Stimulated activated CD4-positive, alpha-beta T cell treated with anti-CD3 and anti-CD28 coated beads, TNF-alpha, amount 100 ng/mL, for 24 hours (primary cell): ENCODE data around the gene CCDC32.

Experiments used
- DNase-seq, 3 experiments: peaks; one replicate each; pipeline ENCODE4 v3.0.0-alpha.2; 2020; ENCODE audit warnings: low read depth in 3 of 3

CCDC32 gene

DNA sequence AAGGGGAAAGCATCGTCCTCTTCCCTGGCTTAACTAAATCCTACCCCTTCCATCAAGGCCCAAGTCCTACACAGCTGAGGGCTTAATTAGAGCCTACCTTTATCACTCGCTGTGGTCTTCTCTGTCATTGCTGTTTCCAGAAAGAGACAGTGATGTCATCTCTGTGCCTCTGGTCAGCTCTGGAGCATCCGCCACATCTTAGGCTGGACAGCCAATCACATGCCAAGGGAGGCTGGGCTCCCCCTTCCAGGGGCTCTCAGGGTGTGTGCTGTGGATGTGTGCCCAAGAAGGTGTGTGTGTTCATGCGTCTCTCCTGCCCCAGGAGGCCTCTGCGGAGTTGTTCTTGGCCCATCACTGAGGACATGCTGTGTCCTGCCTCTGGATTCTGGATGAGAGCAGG lies 51.2 kb downstream of the CCDC32 start:
- DNase-seq, result no peak

DNA sequence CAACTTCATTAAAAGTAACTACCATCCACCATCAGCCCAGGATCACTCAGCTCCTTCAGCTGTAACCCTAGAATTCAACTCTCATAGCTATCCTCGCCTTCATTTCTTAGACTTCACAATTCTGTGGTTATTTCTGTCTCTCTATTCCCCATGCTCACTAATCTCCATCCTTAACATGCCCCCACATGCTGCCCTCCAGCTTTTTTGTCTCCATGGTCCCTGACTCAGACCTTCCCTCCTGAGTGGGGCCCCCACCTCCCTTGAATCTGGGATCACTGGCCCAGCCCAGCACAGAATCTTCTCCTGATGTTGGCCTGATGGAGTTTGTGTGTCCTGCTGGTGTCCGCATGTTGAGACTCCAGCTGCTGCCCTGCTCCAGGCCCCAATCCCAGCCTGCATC lies 52.4 kb downstream of the CCDC32 start:
- no peak for DNase-seq

DNA sequence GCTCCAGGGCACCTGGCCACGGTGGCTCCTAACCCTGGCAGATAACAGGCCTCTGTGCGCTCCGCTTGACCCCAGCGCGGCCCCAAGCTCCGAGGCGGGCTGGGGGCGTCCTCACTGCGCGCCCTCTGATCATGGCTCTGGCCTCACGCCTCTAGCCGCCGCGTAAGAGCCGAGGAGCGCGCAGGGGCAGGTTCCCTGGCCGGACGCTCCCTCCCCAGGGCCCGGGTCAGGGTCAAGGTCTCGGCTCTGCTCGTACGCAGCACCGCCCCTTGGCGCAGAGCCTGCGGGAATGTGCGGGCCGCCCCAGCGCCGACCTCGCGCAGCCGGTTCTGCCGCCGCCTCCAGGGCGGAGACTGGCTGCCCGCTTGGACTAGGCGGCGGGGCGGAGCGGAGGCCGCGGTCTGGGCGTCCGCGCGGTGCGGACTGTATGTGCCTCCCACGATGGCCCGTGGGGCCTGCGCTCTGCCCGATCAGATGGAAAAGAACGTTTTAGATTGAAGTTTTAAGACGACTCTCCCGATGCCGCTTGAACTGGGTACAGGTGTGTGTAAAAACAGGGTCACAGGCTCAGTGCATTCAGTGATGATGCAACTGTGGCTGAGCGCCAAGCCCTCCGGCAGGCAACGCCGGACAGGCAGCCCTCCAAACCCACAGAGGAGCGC lies 53.2 kb downstream of the CCDC32 start:
- DNase-seq, result no peak

DNA sequence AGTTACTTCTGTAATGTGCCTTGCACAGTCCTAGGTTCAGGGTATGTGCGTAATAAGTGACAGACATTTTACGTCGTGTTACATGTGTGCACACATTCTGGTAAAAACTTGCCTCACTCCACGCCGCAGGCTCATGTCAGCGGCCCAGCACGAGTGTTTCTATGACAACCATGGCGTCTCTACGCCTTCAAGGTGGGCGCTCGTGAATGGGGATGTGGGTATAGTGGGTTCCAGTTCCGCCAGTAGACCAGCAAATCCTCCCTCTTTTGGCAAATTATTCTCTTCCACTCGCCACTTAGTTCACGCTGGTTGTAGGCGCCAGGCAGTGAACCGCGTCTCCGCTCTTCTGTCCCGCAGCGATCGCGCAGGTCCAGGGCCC lies 53.8 kb downstream of the CCDC32 start:
- DNase-seq, result no peak

DNA sequence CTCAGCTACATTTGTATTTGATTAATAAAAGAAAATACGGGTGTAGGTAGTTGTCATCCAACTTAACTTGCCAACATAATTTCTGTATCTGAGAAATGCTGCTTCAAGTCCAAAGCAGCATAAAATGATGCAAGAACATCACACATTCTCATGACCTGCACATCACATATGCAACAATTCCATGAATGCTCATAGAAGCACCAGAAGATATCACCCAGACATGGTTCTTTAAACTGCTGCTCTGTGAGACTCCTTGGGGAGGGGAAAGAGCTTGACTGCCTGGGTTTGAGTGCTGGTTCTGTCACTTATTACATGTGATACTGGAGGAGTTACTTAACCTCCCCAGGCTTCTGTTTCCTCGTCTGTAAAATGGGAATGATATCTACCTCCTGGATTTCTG lies 54.6 kb downstream of the CCDC32 start:
- no peak for DNase-seq

DNA sequence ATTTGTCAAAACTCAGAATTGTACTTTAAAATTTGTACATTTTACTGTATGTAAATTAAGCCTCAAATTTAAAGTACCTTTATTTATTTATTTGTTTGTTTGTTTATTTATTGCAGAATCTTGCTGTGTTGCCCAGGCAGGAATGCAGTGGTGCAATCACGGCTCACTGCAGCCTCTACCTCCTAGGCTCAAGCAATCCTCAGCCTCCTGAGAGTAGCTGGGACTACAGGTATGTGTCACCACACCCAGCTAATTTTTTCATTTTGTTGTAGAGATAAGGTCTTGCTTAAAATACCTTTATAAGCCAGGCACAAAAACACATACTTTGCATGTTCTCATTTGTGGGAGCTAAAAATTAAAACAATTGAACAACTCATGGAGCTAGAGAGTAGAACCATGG lies 56.6 kb downstream of the CCDC32 start:
- DNase-seq, result no peak

DNA sequence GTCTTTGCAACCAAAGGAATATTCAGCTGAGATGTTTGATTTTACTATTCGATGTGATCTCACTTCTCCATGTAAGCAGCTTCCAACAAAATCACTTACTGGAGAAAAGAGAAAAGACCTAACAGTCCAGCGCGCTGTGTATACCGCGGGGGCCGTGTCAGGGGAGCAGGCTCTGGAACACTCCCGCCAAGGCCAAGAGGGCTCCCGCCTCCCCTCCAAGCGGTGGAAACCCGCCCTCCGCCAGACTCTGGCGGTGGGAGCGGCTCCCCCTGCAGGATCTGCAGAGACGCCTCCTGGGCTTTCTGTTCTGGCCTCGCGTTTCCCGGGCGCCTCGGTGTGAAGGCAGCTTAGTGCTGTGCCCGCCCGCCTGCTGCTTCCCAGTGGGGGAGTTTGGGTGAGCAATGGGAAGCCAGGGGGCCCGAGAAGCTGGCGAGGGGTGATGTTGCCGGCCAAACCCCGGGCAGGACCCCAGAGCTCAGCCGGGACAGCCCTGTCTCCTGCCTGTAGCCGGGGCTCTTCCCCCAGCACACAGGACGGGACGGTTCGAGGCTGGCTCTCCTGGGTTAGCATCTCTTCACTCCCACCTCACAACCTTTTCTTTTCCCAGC lies 57.8 kb downstream of the CCDC32 start:
- DNase-seq, result peak; percentile 26 to 61 (median 35)
